Neural crest cell (in vitro differentiated cells): ENCODE data around the gene ERI2. TPM values are rescaled to one million over a fixed set of nuclear protein-coding genes. Genes with fewer than 3 reads are reported as not detected.

Experiments used
- DNase-seq: peaks from one replicate; pipeline ENCODE4 v3.0.0; 2021; ENCODE audit warnings: low read depth, mixed read lengths, low spot score
- H3K27ac Mint-ChIP-seq: one replicate; pipeline ENCODE4 v1.8.0; 2021; ENCODE audit warnings: mild to moderate bottlenecking, mixed read lengths; ENCODE audit not compliant: unreplicated experiment
- H3K27me3 Mint-ChIP-seq: 2 replicates; pipeline ENCODE4 v1.8.0; 2021; ENCODE audit warnings: low read depth, mild to moderate bottlenecking, mixed read lengths
- H3K36me3 Mint-ChIP-seq: 2 replicates; pipeline ENCODE4 v1.8.0; 2021; ENCODE audit warnings: low read depth, mild to moderate bottlenecking, mixed read lengths
- H3K4me1 Mint-ChIP-seq: 2 replicates; pipeline ENCODE4 v1.8.0; 2021; ENCODE audit warnings: mixed read lengths
- H3K4me3 Mint-ChIP-seq: one replicate; pipeline ENCODE4 v1.8.0; 2021; ENCODE audit warnings: mild to moderate bottlenecking, mixed read lengths
- H3K9me3 Mint-ChIP-seq: 2 replicates; pipeline ENCODE4 v1.8.0; 2021; ENCODE audit warnings: mixed read lengths
- CTCF ChIP-seq: fragments of 200-600 bp; sonication (generic); conservative IDR thresholded peaks from 2 replicates; pipeline ENCODE4 v1.5.0; 2021; ENCODE audit warnings: antibody characterized with exemption, mild to moderate bottlenecking
- total RNA-seq: library from RNA; stranded (reverse); gene quantifications from 2 replicates; pipeline ENCODE4 v1.2.1, GENCODE V29; 2021

Gene ERI2
- total RNA-seq, 1 donor from 2014 or later, result 40.4 TPM

- Mint-ChIP-seq H3K27ac (no peak overlapping the region), H3K9me3 (no peaks in the 10 kb centered on the region), H3K4me1 (no peaks in the 10 kb centered on the region), H3K4me3 (no peak overlapping the region), H3K36me3 (peaks cover 4% of the 10 kb centered on the region), H3K27me3 (no peaks in the 10 kb centered on the region)
- no peak for TF ChIP-seq CTCF
- DNase-seq, result no peak
Observed at GRCh38 chr16:20850981-20851380, 44.7 kb upstream of the ERI2 start.

DNA sequence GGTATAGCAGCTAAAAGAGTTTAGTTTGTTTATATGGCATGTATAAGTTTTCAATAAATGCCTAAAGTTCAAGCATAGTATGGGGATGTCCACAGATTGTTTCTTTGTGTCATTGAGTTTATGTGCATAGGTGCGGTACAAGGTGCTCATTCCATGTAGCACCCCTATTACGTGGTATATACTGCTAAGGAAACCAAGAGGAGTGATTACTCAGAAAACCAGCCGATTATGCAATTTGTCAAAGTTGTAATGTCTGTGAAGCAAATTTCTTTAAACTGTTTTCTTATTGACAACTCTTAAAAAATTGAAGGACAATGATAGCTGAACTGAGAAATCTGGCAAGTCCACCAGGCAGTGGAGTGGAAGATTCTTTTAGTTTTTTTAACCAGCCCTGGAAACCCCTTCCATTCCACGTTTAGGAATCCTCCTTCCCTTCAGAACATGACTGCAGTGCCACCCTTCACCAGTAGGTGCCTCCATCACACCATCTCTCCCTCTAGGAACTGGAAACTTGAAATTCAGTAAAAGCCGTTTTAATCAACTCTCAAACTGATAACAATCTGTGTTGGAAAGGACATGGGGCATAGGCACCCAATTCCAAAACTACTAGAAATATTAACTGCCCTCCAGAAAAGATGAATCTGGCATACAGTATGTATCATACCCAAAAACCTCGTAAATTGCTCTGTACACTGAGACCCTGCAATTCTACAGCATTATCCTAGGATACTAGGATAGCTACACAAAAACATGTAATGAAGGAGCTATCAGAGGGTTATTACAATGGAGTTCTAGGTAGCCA lies 43.5 kb upstream of the ERI2 start:
- H3K9me3 Mint-ChIP-seq, result no peaks in the 10 kb centered on the region
- H3K4me1 Mint-ChIP-seq, result no peaks in the 10 kb centered on the region
- H3K27me3 Mint-ChIP-seq, result no peaks in the 10 kb centered on the region
- H3K27ac Mint-ChIP-seq, result no peak overlapping the region
- H3K4me3 Mint-ChIP-seq, result no peak overlapping the region
- peak; percentile 81 for DNase-seq
- peak; percentile 95 for TF ChIP-seq CTCF
- no peaks in the 10 kb centered on the region for H3K36me3 Mint-ChIP-seq

DNA sequence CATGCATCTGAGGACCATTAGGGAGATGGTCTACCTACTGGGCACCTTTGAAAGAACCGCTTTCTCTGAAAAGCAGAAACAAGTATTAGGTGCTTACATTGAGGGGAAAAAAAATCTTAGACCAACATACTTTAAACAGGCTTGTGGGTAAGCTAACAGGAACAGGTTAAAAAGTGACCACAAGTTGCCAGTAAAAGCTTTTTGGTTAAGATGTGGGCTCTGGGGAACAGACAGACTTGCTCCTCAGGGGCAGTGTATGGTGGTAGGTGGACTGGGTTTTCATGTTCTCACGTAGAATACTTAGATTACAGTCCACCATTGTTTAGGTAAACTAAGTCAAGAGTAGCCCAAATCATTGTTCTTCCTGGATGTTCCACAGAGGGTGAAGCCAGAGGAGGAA lies 41.3 kb upstream of the ERI2 start:
- H3K27me3 Mint-ChIP-seq, result no peaks in the 10 kb centered on the region
- H3K27ac Mint-ChIP-seq, result no peak overlapping the region
- DNase-seq, result no peak
- no peak for TF ChIP-seq CTCF
- no peaks in the 10 kb centered on the region for H3K36me3 Mint-ChIP-seq
- no peaks in the 10 kb centered on the region for H3K9me3 Mint-ChIP-seq
- H3K4me1 Mint-ChIP-seq, result no peaks in the 10 kb centered on the region
- H3K4me3 Mint-ChIP-seq, result no peak overlapping the region

DNA sequence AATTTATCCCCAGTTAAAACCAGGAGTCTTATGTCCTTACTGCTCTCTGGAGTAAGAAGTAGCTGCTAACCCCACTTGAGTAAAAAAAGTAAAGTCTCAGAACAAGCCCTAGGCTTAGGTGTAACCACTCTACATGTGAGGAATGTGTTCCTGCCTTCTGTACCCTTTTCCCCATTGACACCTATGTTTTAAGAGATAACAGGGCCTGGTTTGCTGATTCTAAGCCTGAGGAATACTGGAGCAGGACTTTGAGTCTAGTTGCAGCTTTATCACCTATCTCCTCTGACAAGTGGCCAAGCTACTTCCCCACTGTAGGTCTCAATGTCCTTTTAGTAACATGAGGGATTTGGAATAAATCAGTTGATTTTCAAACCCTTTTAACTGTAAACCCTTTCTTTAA lies 40.3 kb upstream of the ERI2 start:
- no peak overlapping the region for H3K27ac Mint-ChIP-seq
- no peaks in the 10 kb centered on the region for H3K4me1 Mint-ChIP-seq
- no peak overlapping the region for H3K4me3 Mint-ChIP-seq
- TF ChIP-seq CTCF, result no peak
- H3K27me3 Mint-ChIP-seq, result no peaks in the 10 kb centered on the region
- DNase-seq, result no peak
- H3K9me3 Mint-ChIP-seq, result no peaks in the 10 kb centered on the region
- peaks cover 4% of the 10 kb centered on the region for H3K36me3 Mint-ChIP-seq

- H3K27ac Mint-ChIP-seq, result no peak overlapping the region
- no peak for DNase-seq
- no peak overlapping the region for H3K4me3 Mint-ChIP-seq
- H3K36me3 Mint-ChIP-seq, result peaks cover 4% of the 10 kb centered on the region
- H3K27me3 Mint-ChIP-seq, result no peaks in the 10 kb centered on the region
- H3K4me1 Mint-ChIP-seq, result no peaks in the 10 kb centered on the region
- no peaks in the 10 kb centered on the region for H3K9me3 Mint-ChIP-seq
- no peak for TF ChIP-seq CTCF
Observed at GRCh38 chr16:20846030-20846429, 39.8 kb upstream of the ERI2 start.
